ENCODE results near the gene NTM.

The NTM gene

DNA sequence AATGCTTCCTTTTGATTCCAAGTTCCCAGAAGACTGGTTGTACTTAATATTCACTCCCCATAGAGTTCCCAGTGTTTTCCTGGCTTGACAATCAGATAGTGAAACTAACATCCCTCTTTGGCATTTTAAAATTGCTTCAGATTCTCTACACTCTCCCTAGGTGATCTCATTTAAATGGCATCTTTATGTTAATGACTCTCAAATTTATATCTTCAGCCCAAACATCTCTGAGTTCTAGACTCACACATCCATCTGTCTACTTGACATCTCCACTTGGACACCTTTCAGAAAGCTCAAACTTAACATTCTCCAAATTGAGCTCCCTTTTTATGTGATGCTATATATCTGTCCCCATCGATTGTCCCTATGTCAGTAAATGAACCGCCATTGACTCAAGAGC lies 232.0 kb downstream of the NTM start:
- DNase-seq = no peak
- no peaks in the 10 kb centered on the region for H3K9me3 Mint-ChIP-seq
- no peak for ATAC-seq
- H3K4me1 Mint-ChIP-seq = no peaks in the 10 kb centered on the region
- H3K4me3 Mint-ChIP-seq = no peak overlapping the region
- H3K27me3 Mint-ChIP-seq = peaks cover 3% of the 10 kb centered on the region
- no peaks in the 10 kb centered on the region for H3K36me3 Mint-ChIP-seq (ENCODE audit: low read depth)
- H3K27ac Mint-ChIP-seq = no peak overlapping the region

GRCh38 chr11:131606811-131607335 lies 236.5 kb downstream of the NTM start:
- H3K4me1 Mint-ChIP-seq = no peaks in the 10 kb centered on the region
- no peak overlapping the region for H3K27ac Mint-ChIP-seq
- ATAC-seq (no peak), DNase-seq (no peak)
- H3K4me3 Mint-ChIP-seq = no peak overlapping the region
- H3K9me3 Mint-ChIP-seq = peaks cover 5% of the 10 kb centered on the region
- peaks cover 4% of the 10 kb centered on the region for H3K27me3 Mint-ChIP-seq
- H3K36me3 Mint-ChIP-seq (ENCODE audit: low read depth) = no peaks in the 10 kb centered on the region

DNA sequence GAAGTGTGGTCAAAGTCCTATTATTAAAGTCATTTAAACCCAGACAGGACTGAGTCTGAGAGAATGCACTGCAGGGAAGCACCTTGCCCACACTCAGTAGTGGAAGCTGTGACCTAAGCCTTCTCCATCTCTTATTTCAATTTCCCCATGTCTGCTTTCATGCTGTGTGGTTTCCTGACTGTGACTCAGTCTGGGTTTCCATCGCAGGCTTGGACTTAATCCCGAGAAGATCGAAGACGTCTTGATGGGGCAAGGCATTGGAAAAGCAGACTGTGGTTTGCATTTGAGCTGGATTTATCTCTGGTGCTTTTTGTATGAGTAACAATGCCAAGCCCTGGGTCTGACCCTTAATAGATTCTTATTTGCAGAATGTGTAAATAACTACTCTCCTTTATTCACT lies 238.9 kb downstream of the NTM start:
- no peak for DNase-seq
- Mint-ChIP-seq H3K27me3 (peaks cover 4% of the 10 kb centered on the region), H3K36me3 (ENCODE audit: low read depth) (no peaks in the 10 kb centered on the region), H3K27ac (no peak overlapping the region), H3K4me1 (no peaks in the 10 kb centered on the region), H3K9me3 (peaks cover 5% of the 10 kb centered on the region), H3K4me3 (no peak overlapping the region)
- no peak for ATAC-seq

DNA sequence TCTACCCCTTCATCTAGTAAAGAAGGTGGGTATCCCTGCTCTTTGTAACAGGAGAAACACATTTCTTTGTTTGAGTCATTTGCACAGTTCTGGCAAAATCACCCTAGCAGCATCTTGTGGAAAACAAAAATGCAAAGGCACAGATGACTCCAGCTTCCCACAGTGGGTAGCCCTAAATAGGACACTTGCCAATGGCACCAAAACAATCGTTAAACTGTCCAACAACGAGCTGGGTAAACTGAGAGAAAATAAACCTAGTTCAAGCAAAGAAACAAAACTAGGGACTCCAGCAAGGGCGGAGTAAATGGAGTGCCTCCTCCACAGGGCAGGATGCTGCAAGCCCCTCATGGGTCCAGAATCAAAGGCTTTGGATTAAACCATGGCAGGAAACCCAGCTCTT lies 239.5 kb downstream of the NTM start:
- H3K27me3 Mint-ChIP-seq = peaks cover 4% of the 10 kb centered on the region
- DNase-seq (no peak), ATAC-seq (no peak)
- H3K27ac Mint-ChIP-seq = no peak overlapping the region
- H3K4me3 Mint-ChIP-seq = no peak overlapping the region
- no peaks in the 10 kb centered on the region for H3K4me1 Mint-ChIP-seq
- H3K36me3 Mint-ChIP-seq (ENCODE audit: low read depth) = no peaks in the 10 kb centered on the region
- H3K9me3 Mint-ChIP-seq = peaks cover 5% of the 10 kb centered on the region

- no peak overlapping the region for H3K27ac Mint-ChIP-seq
- peaks cover 4% of the 10 kb centered on the region for H3K27me3 Mint-ChIP-seq
- no peak overlapping the region for H3K4me3 Mint-ChIP-seq
- ATAC-seq = no peak
- DNase-seq = no peak
- no peaks in the 10 kb centered on the region for H3K36me3 Mint-ChIP-seq (ENCODE audit: low read depth)
- no peaks in the 10 kb centered on the region for H3K4me1 Mint-ChIP-seq
- peaks cover 5% of the 10 kb centered on the region for H3K9me3 Mint-ChIP-seq
These were observed 240.9 kb downstream of the NTM start for GRCh38 chr11:131611322-131611721.

GRCh38 chr11:131612533-131612932 lies 242.1 kb downstream of the NTM start:
- Mint-ChIP-seq H3K36me3 (ENCODE audit: low read depth) (no peaks in the 10 kb centered on the region), H3K4me3 (no peak overlapping the region), H3K4me1 (no peaks in the 10 kb centered on the region), H3K27ac (no peak overlapping the region), H3K9me3 (peaks cover 5% of the 10 kb centered on the region), H3K27me3 (peaks cover 4% of the 10 kb centered on the region)
- DNase-seq (no peak), ATAC-seq (no peak)

- ATAC-seq = no peak
- no peak overlapping the region for H3K4me3 Mint-ChIP-seq
- no peaks in the 10 kb centered on the region for H3K9me3 Mint-ChIP-seq
- no peaks in the 10 kb centered on the region for H3K4me1 Mint-ChIP-seq
- peaks cover 2% of the 10 kb centered on the region for H3K27me3 Mint-ChIP-seq
- no peaks in the 10 kb centered on the region for H3K36me3 Mint-ChIP-seq (ENCODE audit: low read depth)
- no peak overlapping the region for H3K27ac Mint-ChIP-seq
- no peak for DNase-seq
These were observed 244.2 kb downstream of the NTM start for GRCh38 chr11:131614631-131615030.

DNA sequence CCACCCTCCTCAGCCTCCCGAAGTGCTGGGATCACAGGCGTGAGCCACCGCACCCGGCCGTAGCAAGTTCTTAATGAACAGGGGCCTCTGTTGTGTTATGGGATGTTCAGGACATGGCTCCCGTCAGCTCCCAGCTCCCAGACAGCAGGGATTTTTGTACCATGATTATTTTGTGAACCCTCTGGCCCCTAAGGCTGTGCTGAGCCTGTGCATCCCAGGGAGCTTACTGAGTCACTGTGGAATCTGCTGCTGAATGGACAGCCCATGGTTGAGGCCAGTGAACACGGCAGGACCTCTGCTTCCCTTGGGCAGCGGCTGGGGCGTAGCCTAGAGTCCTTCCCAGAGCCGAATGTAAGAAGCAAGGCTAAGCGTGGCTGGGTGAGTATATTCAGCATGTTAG lies 245.2 kb downstream of the NTM start:
- Mint-ChIP-seq H3K36me3 (ENCODE audit: low read depth) (no peaks in the 10 kb centered on the region), H3K27me3 (no peaks in the 10 kb centered on the region), H3K9me3 (no peaks in the 10 kb centered on the region), H3K4me3 (no peak overlapping the region), H3K27ac (no peak overlapping the region), H3K4me1 (no peaks in the 10 kb centered on the region)
- DNase-seq (no peak), ATAC-seq (no peak)

DNA sequence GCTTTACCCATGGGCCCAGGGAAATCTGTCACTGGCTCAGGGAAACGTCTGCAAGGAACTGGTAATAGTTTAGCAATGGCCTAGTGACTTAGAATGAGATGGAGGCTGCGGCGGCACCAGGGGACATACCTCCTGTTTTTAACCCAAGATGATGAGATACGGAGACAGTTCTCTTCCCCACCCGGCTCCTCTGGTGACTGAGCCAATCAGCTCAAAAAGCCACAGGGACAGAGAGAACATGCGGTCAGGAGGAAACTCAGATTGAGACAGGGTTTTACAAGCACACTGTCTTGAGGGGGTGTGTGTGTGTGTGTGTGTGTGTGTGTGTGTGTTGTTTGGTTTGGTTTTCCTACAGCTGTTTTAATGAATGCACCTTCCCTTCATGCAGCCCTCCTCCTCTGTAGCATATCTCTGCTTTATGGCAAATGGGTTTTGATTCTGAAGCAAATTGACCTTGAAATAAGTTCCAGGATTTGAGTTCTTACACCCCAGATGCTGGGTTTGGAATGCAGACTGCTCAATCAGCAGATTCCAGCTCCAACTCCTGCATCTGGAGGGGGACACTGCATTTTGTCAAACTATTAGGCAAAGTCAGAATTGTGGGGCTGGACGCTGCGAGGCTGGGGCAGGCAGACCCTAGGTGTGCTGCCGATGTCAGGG lies 246.2 kb downstream of the NTM start:
- Mint-ChIP-seq H3K9me3 (no peaks in the 10 kb centered on the region), H3K4me1 (no peaks in the 10 kb centered on the region), H3K27ac (no peak overlapping the region), H3K36me3 (ENCODE audit: low read depth) (no peaks in the 10 kb centered on the region), H3K27me3 (no peaks in the 10 kb centered on the region), H3K4me3 (no peak overlapping the region)
- no peak for ATAC-seq
- DNase-seq = no peak

DNA sequence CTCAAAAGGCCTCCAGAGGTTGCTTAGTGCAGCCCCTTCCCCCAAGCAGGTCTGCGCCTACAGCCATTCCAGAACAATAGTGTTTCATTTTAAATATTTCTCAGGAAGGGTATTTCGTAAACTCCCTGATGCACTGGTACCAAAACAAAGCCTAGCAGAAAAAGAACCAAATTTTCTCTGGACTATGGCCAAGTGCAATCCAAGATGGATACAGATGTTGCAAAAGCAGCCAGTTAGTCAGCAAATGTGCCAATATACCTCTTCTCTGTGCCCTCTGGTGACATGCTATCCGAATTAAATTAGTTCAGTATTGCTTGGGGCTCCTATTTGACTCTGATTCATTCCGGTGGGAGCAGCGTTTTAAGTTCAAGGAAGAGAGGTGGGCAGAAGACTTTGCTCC lies 247.8 kb downstream of the NTM start:
- H3K36me3 Mint-ChIP-seq (ENCODE audit: low read depth) = no peaks in the 10 kb centered on the region
- no peak overlapping the region for H3K4me3 Mint-ChIP-seq
- ATAC-seq = no peak
- no peak for DNase-seq
- no peaks in the 10 kb centered on the region for H3K9me3 Mint-ChIP-seq
- no peaks in the 10 kb centered on the region for H3K27me3 Mint-ChIP-seq
- no peaks in the 10 kb centered on the region for H3K4me1 Mint-ChIP-seq
- H3K27ac Mint-ChIP-seq = no peak overlapping the region

- ATAC-seq = no peak
- no peak for DNase-seq
- Mint-ChIP-seq H3K4me1 (no peaks in the 10 kb centered on the region), H3K9me3 (no peaks in the 10 kb centered on the region), H3K4me3 (no peak overlapping the region), H3K27ac (no peak overlapping the region), H3K27me3 (peaks cover 3% of the 10 kb centered on the region), H3K36me3 (ENCODE audit: low read depth) (no peaks in the 10 kb centered on the region)
These were observed 251.8 kb downstream of the NTM start for GRCh38 chr11:131622193-131622592.

DNA sequence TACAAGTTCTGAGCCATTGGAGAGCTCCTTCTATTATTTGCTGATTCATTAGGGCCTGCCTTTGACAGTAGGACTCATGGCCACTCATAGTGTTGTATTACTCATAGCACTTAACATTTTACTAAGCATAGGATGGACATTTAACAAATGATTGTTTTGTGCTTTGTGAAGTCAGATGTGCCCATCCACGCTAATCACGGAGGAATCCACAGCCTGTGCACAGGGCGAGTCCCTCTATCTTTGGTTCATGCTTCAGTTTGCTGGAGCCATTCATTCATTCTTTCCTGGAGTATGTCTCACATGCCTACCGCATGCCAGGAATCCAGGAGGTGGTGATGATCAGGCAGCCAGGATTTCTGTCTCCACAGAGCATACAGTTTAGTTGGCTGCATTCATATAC lies 254.1 kb downstream of the NTM start:
- Mint-ChIP-seq H3K27me3 (peaks cover 3% of the 10 kb centered on the region), H3K4me3 (no peak overlapping the region), H3K4me1 (no peaks in the 10 kb centered on the region), H3K27ac (no peak overlapping the region), H3K9me3 (no peaks in the 10 kb centered on the region), H3K36me3 (ENCODE audit: low read depth) (no peaks in the 10 kb centered on the region)
- ATAC-seq = no peak
- no peak for DNase-seq

GRCh38 chr11:131626788-131627187 lies 256.4 kb downstream of the NTM start:
- no peak for ATAC-seq
- H3K27me3 Mint-ChIP-seq = peaks cover 3% of the 10 kb centered on the region
- no peak overlapping the region for H3K27ac Mint-ChIP-seq
- H3K4me1 Mint-ChIP-seq = no peaks in the 10 kb centered on the region
- no peak overlapping the region for H3K4me3 Mint-ChIP-seq
- no peak for DNase-seq
- H3K36me3 Mint-ChIP-seq (ENCODE audit: low read depth) = no peaks in the 10 kb centered on the region
- H3K9me3 Mint-ChIP-seq = no peaks in the 10 kb centered on the region

DNA sequence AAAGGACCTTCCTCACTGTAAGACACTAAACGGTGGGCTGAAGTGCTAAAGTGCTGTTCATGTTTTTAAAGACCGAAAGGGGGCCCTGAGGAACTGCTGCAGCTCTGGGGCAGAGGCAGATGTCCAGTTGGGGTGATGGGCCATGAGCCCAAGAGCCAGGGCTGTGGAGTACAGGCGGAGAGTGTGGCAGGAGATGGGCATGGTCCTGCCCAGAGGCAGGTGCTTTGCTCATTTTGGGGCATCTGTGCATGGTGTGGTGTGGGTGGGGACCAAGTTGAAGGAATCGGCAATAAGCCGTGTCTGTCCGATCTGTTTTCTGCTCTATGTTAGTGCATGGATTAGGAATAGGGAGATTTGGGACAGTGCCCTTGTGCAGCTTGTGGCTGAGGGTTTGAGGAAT lies 258.3 kb downstream of the NTM start:
- DNase-seq (no peak), ATAC-seq (no peak)
- Mint-ChIP-seq H3K4me1 (no peaks in the 10 kb centered on the region), H3K27ac (no peak overlapping the region), H3K4me3 (no peak overlapping the region), H3K27me3 (peaks cover 3% of the 10 kb centered on the region), H3K9me3 (no peaks in the 10 kb centered on the region), H3K36me3 (ENCODE audit: low read depth) (no peaks in the 10 kb centered on the region)

DNA sequence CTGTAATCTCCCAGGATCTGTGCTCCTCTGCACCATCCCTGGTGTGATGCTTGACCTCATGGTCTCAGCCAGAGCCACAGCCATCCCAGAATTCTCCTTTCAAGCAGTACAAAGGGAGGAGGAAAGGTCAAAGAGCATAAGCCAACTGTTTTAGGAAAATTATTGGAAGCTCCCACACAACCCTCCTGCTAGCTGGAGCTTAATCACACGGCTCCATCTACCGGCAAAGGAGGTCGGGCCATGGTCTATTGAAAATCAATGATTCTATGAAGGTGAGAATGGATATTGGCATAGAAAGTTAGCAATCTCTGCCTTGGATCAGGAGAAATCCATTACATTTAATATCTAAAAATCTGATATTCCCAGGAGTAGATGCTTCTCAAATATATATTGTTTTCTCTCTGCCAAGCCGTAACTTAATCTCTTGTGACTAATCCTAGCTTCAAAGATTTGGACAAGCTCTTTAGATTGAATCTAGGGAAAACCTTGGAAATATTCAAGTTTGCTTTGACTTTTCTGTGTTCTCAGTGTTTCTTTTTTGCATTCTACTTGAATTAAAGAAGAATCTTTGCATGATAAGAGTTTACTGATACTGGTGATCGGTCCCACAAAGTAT lies 259.6 kb downstream of the NTM start:
- Mint-ChIP-seq H3K4me1 (no peaks in the 10 kb centered on the region), H3K27me3 (peaks cover 3% of the 10 kb centered on the region), H3K27ac (no peak overlapping the region), H3K36me3 (ENCODE audit: low read depth) (no peaks in the 10 kb centered on the region), H3K9me3 (no peaks in the 10 kb centered on the region), H3K4me3 (no peak overlapping the region)
- ATAC-seq (no peak), DNase-seq (no peak)

Data from activated naive CD8-positive, alpha-beta T cell treated with anti-CD3 and anti-CD28 coated beads, Interleukin-2, amount 50 U/mL, for 24 hours (primary cell).